Measurements from ENCODE around the gene PLSCR5.

The PLSCR5 gene, protein sequence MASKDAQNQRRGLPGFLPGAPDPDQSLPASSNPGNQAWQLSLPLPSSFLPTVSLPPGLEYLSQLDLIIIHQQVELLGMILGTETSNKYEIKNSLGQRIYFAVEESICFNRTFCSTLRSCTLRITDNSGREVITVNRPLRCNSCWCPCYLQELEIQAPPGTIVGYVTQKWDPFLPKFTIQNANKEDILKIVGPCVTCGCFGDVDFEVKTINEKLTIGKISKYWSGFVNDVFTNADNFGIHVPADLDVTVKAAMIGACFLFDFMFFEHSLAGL

GRCh38 chr3:146605106-146605505 is at the start of gene PLSCR5:
TSS of gene PLSCR5 (minus strand) at chr3:146605346. CDS start at chr3:146605212, 134 bp downstream.
- DNase-seq = no peak

GRCh38 chr3:146653978-146654377 is 48.8 kb upstream of the PLSCR5 start:
- no peak for DNase-seq

- DNase-seq = no peak
Observed at GRCh38 chr3:146650691-146651442, 45.7 kb upstream of the PLSCR5 start.

- DNase-seq = no peak
Observed at GRCh38 chr3:146646261-146646660, 41.1 kb upstream of the PLSCR5 start.

- DNase-seq = peak; percentile 77
Observed at GRCh38 chr3:146640955-146641867, 36.1 kb upstream of the PLSCR5 start.

DNA sequence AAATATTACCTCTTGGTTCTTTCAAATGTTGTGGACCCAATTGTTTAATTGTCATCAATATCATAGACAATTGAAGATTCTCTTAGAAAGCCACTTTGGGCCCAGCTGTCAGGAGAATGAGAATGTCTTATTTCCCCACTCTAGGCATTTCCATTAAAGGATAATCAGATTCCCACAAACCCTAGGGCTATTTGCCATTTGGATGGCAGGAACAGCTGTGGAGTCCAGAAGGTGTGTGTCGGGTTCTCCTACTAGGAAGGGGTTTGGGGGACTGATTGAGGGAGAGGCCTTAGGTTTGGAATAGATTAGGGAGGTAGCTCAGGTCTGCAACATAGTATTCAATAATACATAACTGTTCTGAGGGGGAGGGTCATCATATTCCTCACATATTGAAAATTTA is 35.2 kb upstream of the PLSCR5 start:
- peak; percentile 96 for DNase-seq

DNA sequence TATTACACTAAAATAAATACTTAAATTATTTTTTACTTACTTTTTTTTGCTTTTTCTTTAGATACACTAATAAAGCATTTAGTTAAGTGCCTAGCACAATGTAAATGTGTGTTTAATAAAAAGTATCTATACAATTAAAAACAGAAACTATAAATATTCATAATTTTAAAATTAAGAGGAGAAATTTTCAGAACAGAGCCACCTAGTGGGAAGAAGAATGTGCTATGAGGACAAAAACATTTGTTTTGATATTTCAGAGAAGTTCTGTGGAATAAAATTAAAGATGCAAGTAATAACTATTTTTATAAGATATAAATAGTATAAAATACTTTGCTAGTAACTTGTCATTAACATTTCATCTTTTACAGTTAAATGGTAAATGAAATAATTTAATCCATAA is 33.6 kb upstream of the PLSCR5 start:
- DNase-seq = no peak

- no peak for DNase-seq
Observed at GRCh38 chr3:146637871-146638270, 32.7 kb upstream of the PLSCR5 start.

DNA sequence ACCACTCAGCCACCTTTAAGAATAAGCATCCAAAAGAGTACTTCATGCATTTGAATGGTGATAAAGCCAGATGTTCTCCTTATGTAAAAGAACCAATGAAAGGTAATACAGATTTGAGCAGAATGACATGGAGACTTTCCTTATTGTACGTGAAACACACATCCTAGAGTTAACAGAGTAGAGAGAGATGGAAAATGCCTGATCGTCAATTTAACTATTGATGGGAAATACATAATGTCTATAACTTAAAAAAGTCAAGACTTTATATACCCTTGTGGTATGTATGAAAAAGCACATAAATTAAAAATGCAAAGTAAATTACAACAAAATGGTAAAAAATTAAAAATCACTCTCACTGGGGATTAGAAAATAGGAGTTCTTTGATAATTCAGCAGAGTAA is 31.7 kb upstream of the PLSCR5 start:
- DNase-seq = no peak

GRCh38 chr3:146634346-146634745 is 29.2 kb upstream of the PLSCR5 start:
- DNase-seq = no peak

- no peak for DNase-seq
Observed at GRCh38 chr3:146628671-146629070, 23.5 kb upstream of the PLSCR5 start.

DNA sequence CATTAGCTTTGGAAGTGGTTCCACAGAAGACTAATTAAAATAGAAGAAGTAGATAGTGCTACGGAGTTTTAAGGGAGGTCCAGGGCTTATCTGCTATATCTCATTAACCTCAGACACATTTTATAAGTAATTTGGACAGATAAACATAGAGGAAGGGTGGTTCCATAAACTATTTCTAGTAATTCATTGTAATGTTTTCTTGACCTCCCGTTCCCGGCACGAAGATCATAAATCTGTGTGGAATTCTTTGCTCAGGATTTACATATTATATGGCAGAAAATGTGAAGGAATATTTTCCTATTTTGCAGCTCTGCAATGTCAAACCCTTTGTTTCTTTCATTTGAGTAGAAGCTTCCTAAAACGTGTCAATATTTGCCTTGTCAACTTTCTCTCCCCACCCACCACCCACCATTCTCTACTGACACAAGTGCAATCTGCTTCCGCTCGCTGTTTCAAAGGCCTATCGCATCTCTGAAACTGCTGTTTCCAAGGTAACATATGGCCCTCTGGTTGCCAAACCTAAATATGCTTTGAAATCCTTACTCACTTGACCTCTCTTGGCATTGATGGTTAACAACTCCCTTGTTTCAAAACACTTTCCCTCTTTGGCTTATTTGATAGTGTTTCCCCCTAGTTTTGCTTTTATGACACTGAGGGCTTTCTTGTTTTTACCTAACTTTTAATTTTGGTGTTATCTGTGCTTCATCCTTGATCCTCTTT is 21.4 kb upstream of the PLSCR5 start:
- peak; percentile 15 for DNase-seq

- no peak for DNase-seq
Observed at GRCh38 chr3:146625186-146625775, 20.1 kb upstream of the PLSCR5 start.

GRCh38 chr3:146621723-146622122 is 16.6 kb upstream of the PLSCR5 start:
- no peak for DNase-seq

DNA sequence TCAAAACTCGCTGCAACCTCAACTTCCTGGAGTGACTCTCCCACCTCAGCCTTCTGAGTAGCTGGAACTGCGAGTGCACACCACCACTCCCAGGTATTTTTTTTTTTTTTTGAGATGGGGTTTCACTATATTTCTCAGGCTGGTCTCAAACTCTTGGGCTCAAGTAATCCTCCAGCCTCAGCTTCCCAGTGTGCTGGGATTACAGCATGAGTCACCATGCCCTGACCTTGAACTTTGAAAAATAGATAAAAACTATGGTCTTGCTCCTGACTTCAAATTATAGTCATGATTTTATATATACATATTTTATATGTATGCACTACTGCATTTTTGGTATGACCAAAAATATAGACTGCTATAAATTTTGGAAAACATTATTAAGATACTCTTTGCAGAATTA is 6.9 kb upstream of the PLSCR5 start:
- DNase-seq = no peak

GRCh38 chr3:146611096-146611495 is 6.0 kb upstream of the PLSCR5 start:
- DNase-seq = no peak

DNA sequence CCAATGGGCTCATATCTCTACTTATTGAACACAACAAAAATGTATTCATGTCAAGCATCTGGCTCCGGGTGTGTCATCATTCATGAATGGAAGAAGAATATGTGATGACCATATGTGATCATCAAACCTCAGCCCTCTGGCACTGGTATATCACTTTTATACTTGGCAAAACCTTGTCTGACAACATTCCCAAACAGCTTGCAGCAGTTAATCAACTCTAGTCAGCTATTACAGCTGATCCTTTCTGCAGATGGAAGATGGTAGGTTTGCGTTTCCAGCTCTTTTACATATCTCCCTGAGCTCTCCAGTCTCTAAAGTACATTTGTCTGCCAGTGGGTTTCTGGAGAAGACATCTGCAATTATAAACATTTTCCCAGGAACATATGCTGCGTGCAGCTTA is 6.6 kb downstream of the PLSCR5 start:
- peak; percentile 61 for DNase-seq

- peak; percentile 25 for DNase-seq
Observed at GRCh38 chr3:146594843-146595482, 10.2 kb downstream of the PLSCR5 start.

DNA sequence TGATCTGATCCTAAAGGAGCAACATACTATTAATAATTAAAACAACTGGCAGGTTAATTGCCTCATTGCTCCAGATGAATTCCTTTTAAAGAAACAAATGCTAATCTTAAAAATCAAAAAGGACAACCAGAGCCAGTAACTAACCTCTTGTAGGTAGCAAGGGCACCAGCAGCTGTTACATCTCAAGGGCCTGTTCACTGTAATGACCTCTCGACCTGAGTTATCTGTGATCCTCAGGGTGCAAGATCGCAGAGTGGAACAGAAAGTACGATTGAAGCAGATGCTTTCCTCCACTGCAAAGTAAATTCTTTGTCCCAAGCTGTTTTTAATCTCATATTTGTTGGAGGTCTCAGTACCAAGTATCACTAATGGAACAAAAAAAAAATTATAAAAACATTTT is 11.4 kb downstream of the PLSCR5 start:
- DNase-seq = peak; percentile 22

DNA sequence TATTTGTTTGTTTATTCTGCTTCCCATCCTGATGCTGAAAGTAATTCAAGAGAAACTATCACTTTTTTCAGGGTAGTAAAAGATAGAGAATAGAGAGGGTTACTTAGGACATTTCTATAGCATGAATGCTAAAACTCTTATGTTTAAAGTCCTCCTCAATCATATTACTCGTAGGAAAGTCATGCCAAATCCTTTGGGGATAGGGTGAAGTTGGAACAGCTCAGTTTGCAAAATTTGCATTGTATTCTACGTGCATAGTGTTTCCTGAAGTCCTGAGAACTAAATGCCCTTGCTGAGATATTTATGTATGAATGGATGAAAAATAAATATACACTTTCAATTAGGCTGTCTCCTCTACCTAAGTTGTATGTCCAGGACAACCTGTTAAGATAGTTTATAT is 14.6 kb downstream of the PLSCR5 start:
- no peak for DNase-seq

DNA sequence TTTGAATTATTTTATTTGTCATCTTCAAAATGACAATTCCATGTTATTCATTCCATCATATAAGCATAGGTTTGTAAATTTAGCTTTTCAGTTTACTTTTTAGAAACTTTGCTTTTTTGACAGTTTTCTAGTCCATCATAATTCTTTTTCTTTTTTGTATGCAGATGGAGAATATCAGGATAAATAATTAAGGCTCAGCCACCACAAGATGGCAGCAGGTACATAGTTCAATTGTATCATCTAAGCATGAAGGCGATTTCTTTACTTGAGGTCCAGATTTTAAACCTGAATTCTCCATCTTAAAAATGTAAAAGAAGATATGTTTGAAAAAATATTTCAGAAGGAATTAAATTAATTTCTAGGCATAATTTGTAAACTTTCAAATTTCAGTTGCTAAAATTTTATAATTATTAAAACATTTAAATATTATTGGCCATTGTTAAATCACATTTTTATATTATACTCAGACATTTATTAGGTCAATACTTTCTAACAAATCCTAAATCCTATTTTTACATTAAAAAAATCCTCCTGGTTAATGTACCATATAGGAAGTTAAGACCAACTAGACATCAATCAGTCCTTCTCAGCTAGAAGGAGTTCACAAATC is 15.1 kb downstream of the PLSCR5 start:
- DNase-seq = peak; percentile 76
